Panc1 (cell line): ENCODE results near the gene FBXL2. TPM values are rescaled to one million over a fixed set of nuclear protein-coding genes. Genes with fewer than 3 reads are reported as not detected.

Experiments
- ATAC-seq: fragments of 200-7000 bp; cut with Tn5 transposase; 2 replicates; pipeline ENCODE4 v1.9.1; 2020; ENCODE audit warnings: mild to moderate bottlenecking, moderate library complexity
- BruUV-seq: library from RNA; stranded (reverse); fragments of 400-500 nt; replicated peaks from 2 replicates; lab custom pipeline; 2021; lab: Mats Ljungman, UMichigan
- CTCF ChIA-PET: fragments of 300-600 bp; sonication (Branson Sonifier 250); formaldehyde crosslinking; loops from one replicate; lab custom pipeline; 2022; ENCODE audit warnings: antibody characterized with exemption; lab: Charles Lee
- POLR2A ChIA-PET: fragments of 300-600 bp; sonication (Branson Sonifier 250); formaldehyde crosslinking; loops from one replicate; lab custom pipeline; 2022; ENCODE audit warnings: antibody characterized with exemption; lab: Charles Lee
- DNase-seq: peaks from one replicate; pipeline ENCODE4 v3.0.0-alpha.2; 2010; ENCODE audit warnings: low read depth, low spot score
- H3K27ac ChIP-seq: 2 replicates; pipeline ENCODE4 v1.5.1; 2011; ENCODE audit warnings: mild to moderate bottlenecking, low read length, inconsistent platforms
- H3K27me3 ChIP-seq: fragments of 200-500 bp; sonication (Bioruptor generic); 2 replicates; pipeline ENCODE4 v1.6.0; 2014; ENCODE audit warnings: low read length, inconsistent platforms; ENCODE audit not compliant: control insufficient read depth, insufficient read depth
- H3K36me3 ChIP-seq: fragments of 200-500 bp; sonication (Bioruptor generic); 2 replicates; pipeline ENCODE4 v1.5.1; 2014; ENCODE audit warnings: inconsistent platforms, mild to moderate bottlenecking, low read length, moderate library complexity; ENCODE audit not compliant: control insufficient read depth, insufficient read depth
- H3K4me1 ChIP-seq: 2 replicates; pipeline ENCODE4 v1.5.1; 2011; ENCODE audit warnings: inconsistent platforms, mild to moderate bottlenecking, low read length, moderate library complexity; ENCODE audit not compliant: control insufficient read depth, insufficient read depth
- H3K4me3 ChIP-seq, 2 experiments: 2 replicates each; pipeline ENCODE4 v1.5.1; 2011 to 2012; ENCODE audit warnings: low read depth in 2 of 2, low read length in 2 of 2, mild to moderate bottlenecking in 2 of 2, inconsistent platforms in 1 of 2, moderate library complexity in 1 of 2
- H3K9me3 ChIP-seq: fragments of 200-500 bp; sonication (Bioruptor generic); 2 replicates; pipeline ENCODE4 v1.5.1; 2014; ENCODE audit warnings: low read depth, mild to moderate bottlenecking, inconsistent platforms, low read length, moderate library complexity; ENCODE audit not compliant: control insufficient read depth, insufficient read depth
- CTCF ChIP-seq: fragments of 450-650 bp; IDR thresholded peaks from 2 replicates; pipeline ENCODE4 v1.5.1; 2017; ENCODE audit warnings: mild to moderate bottlenecking
- POLR2AphosphoS5 ChIP-seq: IDR thresholded peaks from 2 replicates; pipeline ENCODE4 v1.6.1; 2012; ENCODE audit warnings: mild to moderate bottlenecking, low read depth, low read length, moderate library complexity
- SIN3A ChIP-seq: IDR thresholded peaks from 2 replicates; pipeline ENCODE4 v1.6.1; 2012; ENCODE audit warnings: low read depth, mild to moderate bottlenecking, low read length, moderate library complexity, borderline replicate concordance; ENCODE audit not compliant: insufficient read depth
- TCF7L2 ChIP-seq: IDR thresholded peaks from 2 replicates; pipeline ENCODE4 v1.6.1; 2011; ENCODE audit warnings: mild to moderate bottlenecking, low read depth, low read length, inconsistent platforms
- in situ Hi-C: cut with HindIII; loops from 2 replicates; pipeline ENCODE4 v1.10.0; 2016; ENCODE audit warnings: low sequenced_read_pairs, low pct_unique_long_range_greater_than_20kb
- intact Hi-C: fragments of 100-400 bp; cut with micrococcal nuclease; formaldehyde crosslinking; loops from one replicate; pipeline ENCODE4 v1.10.0; 2022; ENCODE audit not compliant: unreplicated experiment
- total RNA-seq: library from RNA; stranded (reverse); gene quantifications from one replicate; pipeline ENCODE4 v1.2.1, GENCODE V29; 2021; ENCODE audit not compliant: unreplicated experiment
- TF ChIP-seq, protein P1 (sequence below), 2 experiments: IDR thresholded peaks; 2 replicates each; pipeline ENCODE4 v1.6.1; 2011 to 2012; ENCODE audit warnings: low read depth in 2 of 2, control low read depth in 1 of 2, low read length in 1 of 2, mild to moderate bottlenecking in 1 of 2, moderate library complexity in 1 of 2; ENCODE audit not compliant: insufficient read depth in 1 of 2

FBXL2 gene
- total RNA-seq, 1 experiment from 2014 or later = 12.3 TPM

GRCh38 chr3:33318710-33319380 lies 41.6 kb downstream of the FBXL2 start:
- CTCF ChIA-PET = interaction anchor here (1.0 kb wide), 1 partner anchor 188 kb away, joined by 3 read pairs; no protein-coding TSS in a partner anchor
- in situ Hi-C loops = no loop called here
- Histone ChIP-seq H3K4me1 (no peaks in the 10 kb centered on the region; the same call in 1 of the 2 replicates), H3K9me3 (no peaks in the 10 kb centered on the region), H3K36me3 (no peaks in the 10 kb centered on the region), H3K4me3 (no peak overlapping the region), H3K27me3 (no peaks in the 10 kb centered on the region), H3K27ac (no peak overlapping the region)
- BruUV-seq = no TSS peak
- POLR2A ChIA-PET = interaction anchor here (0.6 kb wide), 1 partner anchor 415 kb away, joined by 4 read pairs; no protein-coding TSS in a partner anchor
- DNase-seq = no peak
- peak; percentile 14; the same call in 1 of the 2 replicates for TF ChIP-seq CTCF
- TF ChIP-seq, protein P1, sequence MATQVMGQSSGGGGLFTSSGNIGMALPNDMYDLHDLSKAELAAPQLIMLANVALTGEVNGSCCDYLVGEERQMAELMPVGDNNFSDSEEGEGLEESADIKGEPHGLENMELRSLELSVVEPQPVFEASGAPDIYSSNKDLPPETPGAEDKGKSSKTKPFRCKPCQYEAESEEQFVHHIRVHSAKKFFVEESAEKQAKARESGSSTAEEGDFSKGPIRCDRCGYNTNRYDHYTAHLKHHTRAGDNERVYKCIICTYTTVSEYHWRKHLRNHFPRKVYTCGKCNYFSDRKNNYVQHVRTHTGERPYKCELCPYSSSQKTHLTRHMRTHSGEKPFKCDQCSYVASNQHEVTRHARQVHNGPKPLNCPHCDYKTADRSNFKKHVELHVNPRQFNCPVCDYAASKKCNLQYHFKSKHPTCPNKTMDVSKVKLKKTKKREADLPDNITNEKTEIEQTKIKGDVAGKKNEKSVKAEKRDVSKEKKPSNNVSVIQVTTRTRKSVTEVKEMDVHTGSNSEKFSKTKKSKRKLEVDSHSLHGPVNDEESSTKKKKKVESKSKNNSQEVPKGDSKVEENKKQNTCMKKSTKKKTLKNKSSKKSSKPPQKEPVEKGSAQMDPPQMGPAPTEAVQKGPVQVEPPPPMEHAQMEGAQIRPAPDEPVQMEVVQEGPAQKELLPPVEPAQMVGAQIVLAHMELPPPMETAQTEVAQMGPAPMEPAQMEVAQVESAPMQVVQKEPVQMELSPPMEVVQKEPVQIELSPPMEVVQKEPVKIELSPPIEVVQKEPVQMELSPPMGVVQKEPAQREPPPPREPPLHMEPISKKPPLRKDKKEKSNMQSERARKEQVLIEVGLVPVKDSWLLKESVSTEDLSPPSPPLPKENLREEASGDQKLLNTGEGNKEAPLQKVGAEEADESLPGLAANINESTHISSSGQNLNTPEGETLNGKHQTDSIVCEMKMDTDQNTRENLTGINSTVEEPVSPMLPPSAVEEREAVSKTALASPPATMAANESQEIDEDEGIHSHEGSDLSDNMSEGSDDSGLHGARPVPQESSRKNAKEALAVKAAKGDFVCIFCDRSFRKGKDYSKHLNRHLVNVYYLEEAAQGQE (IDR thresholded peaks at IDR 0.05; ENCODE audit: insufficient read depth in 1 of 2, low read depth in 2 of 2, low read length in 1 of 2) = no peak
- ATAC-seq = no peak
- intact Hi-C loops = no loop called here

DNA sequence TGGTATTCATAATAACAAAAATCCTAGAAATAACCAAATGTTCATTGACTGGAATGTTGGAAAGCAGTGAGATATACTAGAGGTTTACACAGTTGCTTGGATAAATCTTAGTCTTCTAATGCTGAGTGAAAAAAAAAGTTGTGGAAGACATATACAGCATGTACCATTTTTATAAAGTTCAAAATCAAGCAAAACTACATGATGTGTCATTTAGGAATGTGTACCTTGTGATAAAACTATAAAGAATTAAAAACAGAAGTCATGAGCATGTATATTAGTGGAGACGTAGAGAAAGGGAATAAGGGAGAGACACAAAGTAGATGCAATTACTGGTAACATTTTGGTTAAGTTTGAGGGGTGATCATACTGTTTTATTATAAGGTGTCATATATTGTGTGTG lies 45.2 kb downstream of the FBXL2 start:
- TF ChIP-seq, protein P1 (IDR thresholded peaks at IDR 0.05; ENCODE audit: insufficient read depth in 1 of 2, low read depth in 2 of 2, low read length in 1 of 2) = no peak
- TF ChIP-seq TCF7L2 = no peak
- no peak for TF ChIP-seq CTCF
- TF ChIP-seq POLR2AphosphoS5 = no peak
- TF ChIP-seq SIN3A = no peak
- CTCF ChIA-PET = interaction anchor here (0.6 to 0.7 kb wide), 2 partner anchors 32 to 187 kb away, joined by 5 to 7 read pairs; no protein-coding TSS in a partner anchor

More for the DNA sequence above, 45.2 kb downstream of the FBXL2 start:
- DNase-seq (no peak), ATAC-seq (no peak)
- in situ Hi-C loops = no loop called here
- H3K27me3 ChIP-seq = no peaks in the 10 kb centered on the region
- no peaks in the 10 kb centered on the region for H3K36me3 ChIP-seq
- no peak overlapping the region for H3K4me3 ChIP-seq
- H3K4me1 ChIP-seq = no peaks in the 10 kb centered on the region; the same call in 1 of the 2 replicates
- BruUV-seq = no TSS peak
- intact Hi-C loops = no loop called here
- POLR2A ChIA-PET = no interaction called here
- H3K27ac ChIP-seq = no peak overlapping the region
- H3K9me3 ChIP-seq = no peaks in the 10 kb centered on the region
